ENCODE measurements around the gene TSTD1.
"Not testable (repeated sequence)": the region's sequence is repeated elsewhere in the genome, so short reads cannot be mapped to it uniquely, and the experiment has no call there.

Gene TSTD1

GRCh38 chr1:161068306-161069234, 29.8 kb upstream of the TSTD1 start:
- DNase-seq, result peak; percentile 92

GRCh38 chr1:161066694-161067093, 27.9 kb upstream of the TSTD1 start:
- DNase-seq, result no peak

GRCh38 chr1:161065681-161066080, 26.9 kb upstream of the TSTD1 start:
- DNase-seq, result not testable (repeated sequence)

- DNase-seq, result not testable (repeated sequence)
These were observed 25.2 kb upstream of the TSTD1 start for GRCh38 chr1:161063936-161064335.

- DNase-seq, result no peak
These were observed 22.7 kb upstream of the TSTD1 start for GRCh38 chr1:161061419-161061818.

GRCh38 chr1:161059293-161059692, 20.5 kb upstream of the TSTD1 start:
- no peak for DNase-seq

- DNase-seq, result no peak
These were observed 16.0 kb upstream of the TSTD1 start for GRCh38 chr1:161054805-161055204.

GRCh38 chr1:161054232-161054631, 15.5 kb upstream of the TSTD1 start:
- DNase-seq, result no peak

GRCh38 chr1:161052899-161053298, 14.1 kb upstream of the TSTD1 start:
- no peak for DNase-seq

GRCh38 chr1:161051219-161051618, 12.5 kb upstream of the TSTD1 start:
- DNase-seq, result no peak

GRCh38 chr1:161048949-161049722, 10.4 kb upstream of the TSTD1 start:
- DNase-seq, result no peak

- no peak for DNase-seq
These were observed 9.0 kb upstream of the TSTD1 start for GRCh38 chr1:161047436-161048420.

- DNase-seq, result peak; percentile 26 to 54
These were observed 8.0 kb upstream of the TSTD1 start for GRCh38 chr1:161046605-161047228.

GRCh38 chr1:161045736-161046604, 7.2 kb upstream of the TSTD1 start, which contains the start of gene USF1:
Gene USF1, minus strand, starts transcription at chr1:161045977. Its CDS starts 2,702 bp downstream, at chr1:161043275.
- peak; percentile 88 to 93 for DNase-seq

GRCh38 chr1:161044908-161045735, 6.4 kb upstream of the TSTD1 start:
- peak; percentile 86 to 87 for DNase-seq

- DNase-seq, result no peak
These were observed 5.8 kb upstream of the TSTD1 start for GRCh38 chr1:161044535-161044907.

- DNase-seq, result no peak
These were observed 782 bp upstream of the TSTD1 start for GRCh38 chr1:161039546-161039945.

GRCh38 chr1:161039154-161039545, 386 bp upstream of the TSTD1 start:
- no peak for DNase-seq

- DNase-seq, result no peak
These were observed 872 bp downstream of the TSTD1 start for GRCh38 chr1:161037661-161038522.

All from AML-193 (cell line).